Activated T-helper 9 cell treated with anti-CD3 and anti-CD28 coated beads, Interleukin-2, amount 50 U/mL, for 16 hours (primary cell): Measurements from ENCODE around the gene LY6G6D.
A peak's percentile ranks its signal among the peaks of the same experiment; 100 is the strongest.

Experiments used
- DNase-seq: peaks from one replicate; pipeline ENCODE4 v3.0.0-alpha.2; 2020; ENCODE audit warnings: low read depth

Gene LY6G6D

DNA sequence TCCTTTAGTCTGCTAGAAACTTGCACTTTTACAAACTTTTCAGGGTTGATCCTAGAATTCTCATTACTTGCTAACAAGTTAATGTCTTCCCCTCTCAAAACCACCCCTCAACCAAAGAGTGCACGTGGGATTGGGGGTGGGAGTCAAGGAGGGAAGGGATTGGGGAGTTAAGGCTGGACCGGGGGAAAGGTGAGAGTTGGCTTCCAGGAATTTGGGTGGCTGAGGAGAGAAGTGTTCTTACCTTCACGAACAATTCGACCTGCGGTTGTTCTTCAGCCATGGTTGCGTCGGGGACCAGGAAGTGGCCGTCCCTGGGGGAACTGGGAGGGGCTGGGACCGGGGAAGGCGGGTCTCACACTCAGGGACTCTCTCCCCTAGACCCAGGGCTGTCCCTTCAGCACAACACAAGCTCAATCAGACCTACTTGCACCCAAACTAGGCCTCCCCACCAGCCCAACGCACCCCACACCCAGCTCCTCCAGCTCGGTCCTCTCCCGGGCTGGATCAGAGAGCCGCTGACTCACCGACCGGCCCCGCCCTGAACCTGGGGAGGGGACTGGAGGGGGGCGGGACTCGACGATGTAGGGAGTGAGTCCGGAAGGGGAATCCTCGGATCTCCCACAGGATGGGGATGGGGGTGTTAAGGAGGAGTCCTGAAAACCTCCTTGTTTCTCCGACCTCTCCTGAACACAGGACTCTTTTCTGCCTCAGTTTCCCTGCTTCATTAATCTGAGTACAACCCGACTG, 21.0 kb downstream of the LY6G6D start, which contains the start of gene CLIC1:
Gene CLIC1, minus strand, starts transcription at position 510 of the 747 bp plus-strand sequence. Its CDS starts 230 bp downstream, at position 280.
- peak; percentile 69 for DNase-seq

DNA sequence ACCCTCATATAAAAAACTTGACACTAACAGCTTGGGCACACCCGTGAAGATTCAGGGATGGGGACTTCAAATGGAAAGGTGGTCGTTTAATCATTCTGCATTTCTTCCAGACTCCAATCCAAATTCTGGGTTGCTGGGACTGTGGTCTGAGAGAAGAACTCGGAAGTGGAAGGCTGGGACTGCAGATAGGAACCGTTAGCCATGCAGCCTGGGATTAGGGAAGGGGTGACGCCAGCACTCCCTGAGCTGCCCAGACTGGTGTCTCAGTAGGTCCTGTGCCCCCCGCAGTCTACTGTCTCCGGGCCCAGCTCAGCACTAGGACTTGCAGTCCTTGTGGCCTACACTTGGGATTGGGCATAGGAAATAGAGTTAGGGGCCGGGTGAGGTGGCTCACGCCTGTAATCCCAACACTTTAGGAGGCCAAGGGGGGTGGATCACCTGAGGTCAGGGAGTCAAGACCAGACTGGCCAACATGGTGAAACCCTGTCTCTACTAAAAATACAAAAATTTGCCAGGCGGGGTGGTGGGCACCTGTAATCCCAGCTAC, 21.7 kb downstream of the LY6G6D start:
- DNase-seq = no peak

DNA sequence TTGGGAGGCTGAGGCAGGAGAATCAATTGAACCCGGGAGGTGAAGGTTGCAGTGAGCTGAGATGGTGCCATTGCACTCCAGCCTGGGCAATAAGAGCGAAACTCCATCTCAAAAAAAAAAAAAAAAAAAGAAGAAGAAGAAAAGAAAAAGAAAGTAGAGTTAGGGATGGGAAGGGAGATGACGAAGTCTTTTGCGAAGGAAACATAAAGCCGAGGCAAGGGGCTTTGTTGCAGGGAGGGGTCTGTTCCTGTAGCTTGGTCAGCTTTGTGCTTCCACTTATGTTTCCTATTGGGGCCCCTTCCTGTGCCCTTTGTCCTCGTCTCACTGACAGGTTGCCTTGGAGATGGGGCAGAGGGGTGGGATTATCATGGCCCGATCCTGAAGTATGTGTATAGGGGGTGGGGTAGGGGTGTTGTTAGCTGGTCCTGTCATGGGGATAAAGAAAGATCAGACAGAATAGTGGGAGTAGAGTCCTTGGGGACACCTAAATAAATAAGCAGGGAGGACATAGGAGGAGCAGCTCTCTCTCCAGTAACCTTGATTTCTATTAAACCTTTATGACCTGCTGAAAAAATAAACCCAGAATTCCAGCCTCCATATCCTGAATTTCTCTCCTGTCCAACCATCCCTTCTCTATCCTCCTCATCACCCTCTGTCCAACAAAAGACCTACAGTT, 22.3 kb downstream of the LY6G6D start:
- DNase-seq = no peak

DNA sequence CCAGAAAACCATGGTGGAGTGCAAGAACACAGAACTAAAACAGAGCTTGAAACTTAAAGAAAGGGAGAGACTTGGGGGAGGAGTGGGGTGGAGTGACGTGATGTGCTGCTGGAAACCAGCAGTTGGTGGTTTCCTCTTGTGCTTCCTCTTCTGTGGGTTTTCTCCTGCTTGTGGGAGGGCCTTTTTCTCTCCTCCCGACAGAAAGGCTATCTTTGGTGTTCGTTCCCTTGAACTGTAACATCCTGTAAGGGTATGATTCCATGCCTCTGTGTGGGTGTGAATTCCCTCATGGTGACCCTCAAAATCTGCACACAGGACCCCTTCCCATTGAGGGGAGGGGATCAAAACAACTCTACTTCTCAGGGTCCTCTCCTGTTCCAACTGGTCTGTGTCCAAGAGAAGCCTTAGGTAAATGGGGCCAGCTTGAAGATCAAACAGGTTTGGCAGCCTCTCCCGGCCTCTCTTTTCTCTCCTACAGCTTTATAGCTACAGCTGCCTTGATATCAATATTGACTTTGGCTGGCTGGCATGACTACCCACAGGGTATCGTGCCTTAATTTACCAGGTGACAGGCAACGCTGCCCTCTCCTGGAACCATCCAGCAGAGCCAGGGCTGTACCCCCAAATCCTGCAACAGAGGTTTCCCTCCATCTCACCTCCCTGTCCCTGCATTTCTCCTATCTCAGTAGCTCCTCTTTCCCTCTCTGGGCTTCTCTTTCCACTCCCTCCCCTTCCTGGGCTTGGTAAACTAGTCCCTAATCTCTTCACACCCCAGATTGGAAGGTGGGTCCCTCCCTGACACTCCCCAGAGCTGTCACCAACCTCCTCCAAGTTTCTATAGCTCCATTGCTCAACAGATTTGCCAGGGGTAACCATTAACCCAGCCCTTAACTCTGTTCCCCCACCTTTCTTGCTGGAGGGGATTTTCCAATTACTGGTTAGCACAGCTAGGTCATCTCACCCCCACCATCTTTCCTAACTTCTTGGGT, 23.1 kb downstream of the LY6G6D start:
- peak; percentile 46 for DNase-seq

DNA sequence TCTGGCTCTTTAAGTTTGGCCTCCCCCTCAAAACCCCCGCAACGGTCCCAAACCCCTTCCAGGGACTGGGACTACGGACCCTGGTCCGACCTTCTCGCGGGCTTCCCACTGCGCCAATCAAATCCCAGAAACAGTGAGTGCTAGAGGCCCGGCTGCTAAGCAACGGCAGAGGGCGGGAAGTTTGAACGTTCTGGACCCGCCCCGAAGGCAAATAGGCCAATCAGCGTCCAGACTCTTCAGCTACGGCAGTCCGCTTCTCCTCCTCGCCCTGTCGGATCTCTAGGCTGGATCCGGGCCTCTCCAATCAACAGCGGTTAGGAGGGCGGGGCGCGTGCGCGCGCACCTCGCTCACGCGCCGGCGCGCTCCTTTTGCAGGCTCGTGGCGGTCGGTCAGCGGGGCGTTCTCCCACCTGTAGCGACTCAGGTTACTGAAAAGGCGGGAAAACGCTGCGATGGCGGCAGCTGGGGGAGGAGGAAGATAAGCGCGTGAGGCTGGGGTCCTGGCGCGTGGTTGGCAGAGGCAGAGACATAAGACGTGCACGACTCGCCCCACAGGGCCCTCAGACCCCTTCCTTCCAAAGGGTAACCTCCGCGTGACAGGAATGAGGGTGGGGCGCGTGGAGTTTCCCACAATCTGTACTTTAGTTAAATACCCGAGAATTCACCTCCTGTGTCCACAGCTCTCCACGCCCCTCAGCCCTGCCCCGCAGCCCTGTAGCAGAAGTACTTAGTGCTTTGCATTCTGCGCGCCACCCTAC, 24.7 kb downstream of the LY6G6D start, which contains the start of gene MSH5:
Gene MSH5, plus strand, starts transcription at position 367 of the 758 bp plus-strand sequence. CDS start 462 bp downstream, outside the sequence.
- peak; percentile 91 for DNase-seq

DNA sequence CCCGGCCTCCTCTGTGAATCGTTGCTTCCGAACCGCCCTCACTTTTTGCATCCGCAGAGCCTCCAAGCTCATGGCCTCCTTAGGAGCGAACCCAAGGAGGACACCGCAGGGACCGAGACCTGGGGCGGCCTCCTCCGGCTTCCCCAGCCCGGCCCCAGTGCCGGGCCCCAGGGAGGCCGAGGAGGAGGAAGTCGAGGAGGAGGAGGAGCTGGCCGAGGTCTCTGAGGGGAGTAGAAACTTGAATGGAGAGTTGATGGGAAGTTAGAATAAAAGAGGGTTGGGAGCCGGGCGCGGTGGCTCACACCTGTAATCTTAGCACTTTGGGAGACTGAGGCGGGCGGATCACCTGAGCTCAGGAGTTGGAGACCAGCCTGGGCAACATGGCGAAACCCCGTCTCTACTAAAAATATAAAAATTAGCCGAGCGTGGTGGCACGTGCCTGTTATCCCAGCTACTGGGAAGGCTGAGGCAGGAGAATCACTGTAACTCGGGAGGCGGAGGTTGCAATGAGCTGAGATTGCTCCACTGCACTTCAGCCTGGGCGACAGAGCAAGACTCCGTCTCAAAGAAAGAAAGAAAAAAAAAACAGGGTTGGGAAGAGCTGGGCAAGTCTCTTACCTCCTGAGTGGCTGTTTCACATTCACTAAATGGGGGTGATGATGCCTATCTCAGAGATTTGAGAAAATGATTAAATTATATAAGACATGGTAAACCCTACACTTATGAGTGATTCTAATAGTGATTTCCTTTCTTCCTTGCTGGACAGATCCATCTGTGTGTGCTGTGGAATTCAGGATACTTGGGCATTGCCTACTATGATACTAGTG, 25.5 kb downstream of the LY6G6D start:
- no peak for DNase-seq

DNA sequence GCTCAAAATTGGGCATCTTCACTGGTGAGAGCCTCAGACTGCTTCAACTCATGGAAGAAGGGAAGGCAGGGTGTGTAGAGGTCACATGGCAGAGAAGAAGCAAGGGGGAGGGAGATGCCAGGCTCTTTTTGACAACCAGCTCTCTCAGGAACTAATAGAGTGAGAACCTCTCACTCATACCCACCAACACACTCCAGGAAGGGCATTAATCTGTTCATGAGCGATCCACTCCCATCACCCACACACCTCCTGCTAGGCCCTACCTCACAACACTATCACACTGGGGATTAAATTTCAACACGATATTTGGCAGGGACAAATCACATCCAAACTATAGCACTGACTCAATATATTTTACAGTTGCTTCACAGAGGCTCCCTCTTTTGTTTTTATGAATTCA, 26.7 kb downstream of the LY6G6D start:
- no peak for DNase-seq

- no peak for DNase-seq
These were observed 27.7 kb downstream of the LY6G6D start for GRCh38 chr6:31742894-31743293.

GRCh38 chr6:31744422-31744821, 29.3 kb downstream of the LY6G6D start:
- no peak for DNase-seq

DNA sequence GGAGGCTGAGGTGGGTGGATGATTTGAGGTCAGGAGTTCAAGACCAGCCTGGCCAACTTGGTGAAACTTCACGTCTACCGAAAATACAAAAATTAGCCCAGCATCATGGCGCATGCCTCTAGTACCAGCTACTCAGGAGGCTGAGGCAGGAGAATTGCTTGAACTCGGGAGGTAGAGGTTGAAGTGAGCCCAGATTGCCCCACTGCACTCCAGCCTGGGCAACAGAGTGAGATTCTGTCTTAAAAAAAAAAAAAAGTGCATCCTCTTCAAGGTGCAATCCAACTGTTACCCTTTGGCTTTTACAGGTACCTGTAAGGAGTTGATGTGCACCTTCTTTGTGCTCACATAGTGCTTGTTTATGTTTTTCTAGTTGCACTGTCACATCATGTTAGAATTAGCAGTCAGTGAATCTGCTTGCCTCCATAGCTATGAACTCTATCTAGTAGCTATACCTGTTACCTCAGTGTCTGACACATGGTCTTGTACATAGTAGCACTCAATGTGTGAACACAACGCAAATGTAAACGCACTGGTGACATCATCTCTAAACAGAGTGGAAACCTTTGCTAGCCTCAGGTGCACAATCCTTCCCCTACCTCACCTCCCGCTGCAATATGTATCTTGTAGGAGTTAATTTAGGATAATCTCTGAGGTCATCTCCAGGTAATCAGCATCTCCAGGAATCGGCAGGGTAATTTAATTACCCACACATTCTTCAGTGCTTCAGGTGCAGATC, 34.3 kb downstream of the LY6G6D start:
- DNase-seq = no peak

GRCh38 chr6:31750411-31751022, 35.4 kb downstream of the LY6G6D start:
- no peak for DNase-seq

GRCh38 chr6:31752739-31753319, 37.7 kb downstream of the LY6G6D start:
- no peak for DNase-seq

DNA sequence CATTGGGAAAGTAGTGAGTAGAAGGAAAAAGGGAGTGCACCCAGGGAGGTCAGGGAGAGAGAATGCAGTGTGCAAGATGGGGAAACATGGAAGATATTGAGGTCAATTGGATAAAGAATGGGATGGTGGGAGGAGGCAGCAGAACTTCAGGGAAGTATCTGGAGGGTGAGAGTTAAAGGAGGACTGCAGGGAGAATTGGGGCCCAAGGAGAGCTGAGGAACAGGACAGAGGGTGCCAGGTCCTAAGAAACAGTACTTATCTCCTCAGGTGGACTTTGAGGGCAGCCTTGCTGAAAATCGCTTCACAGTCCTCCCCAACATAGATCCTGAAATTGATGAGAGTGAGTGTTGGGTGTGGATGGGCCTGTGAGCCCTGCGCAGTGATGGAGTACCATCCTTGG, 43.1 kb downstream of the LY6G6D start:
- DNase-seq = no peak

GRCh38 chr6:31760790-31761189, 45.6 kb downstream of the LY6G6D start:
- no peak for DNase-seq

DNA sequence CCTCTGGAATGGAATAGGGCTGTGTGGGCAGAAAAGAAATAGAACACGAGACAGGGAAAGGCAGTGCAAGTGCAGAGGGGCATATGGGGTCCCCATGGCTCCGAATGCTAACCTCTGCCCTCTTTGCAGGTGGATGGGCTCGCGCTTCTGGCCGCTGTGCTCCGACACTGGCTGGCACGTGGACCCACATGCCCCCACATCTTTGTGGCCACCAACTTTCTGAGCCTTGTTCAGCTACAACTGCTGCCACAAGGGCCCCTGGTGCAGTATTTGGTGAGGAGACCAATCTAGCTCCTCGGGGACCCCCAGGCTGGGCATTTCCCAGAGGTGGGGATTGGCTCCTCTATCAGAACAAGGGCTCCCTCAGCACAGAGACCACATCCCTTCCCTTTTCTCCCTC, 46.2 kb downstream of the LY6G6D start:
- no peak for DNase-seq

- DNase-seq = no peak
These were observed 47.2 kb downstream of the LY6G6D start, which contains the start of gene SAPCD1 for GRCh38 chr6:31762356-31762755. TSS of gene SAPCD1 (plus strand) at chr6:31762656. CDS start at chr6:31763055, 399 bp downstream.

- no peak for DNase-seq
These were observed 47.9 kb downstream of the LY6G6D start for GRCh38 chr6:31762878-31763618.

- DNase-seq = no peak
These were observed 48.4 kb downstream of the LY6G6D start for GRCh38 chr6:31763619-31763940.
